MM.1S (cell line): ENCODE measurements around the gene FMN2.

Experiments used
- DNase-seq: peaks from one replicate; pipeline ENCODE4 v3.0.0-alpha.2; 2015
- H2AFZ ChIP-seq: fragments of 300-600 bp; sonication (generic); 2 replicates; pipeline ENCODE4 v1.6.0; 2016; ENCODE audit warnings: antibody characterized with exemption, low read length
- H3F3A ChIP-seq: fragments of 300-600 bp; sonication (generic); 2 replicates; pipeline ENCODE4 v1.6.1; 2016; ENCODE audit warnings: mild to moderate bottlenecking, antibody characterized with exemption, low read length, moderate library complexity, mixed read lengths; ENCODE audit not compliant: insufficient read depth
- H3K27ac ChIP-seq: fragments of 300-600 bp; sonication (generic); 2 replicates; pipeline ENCODE4 v1.5.1; 2016; ENCODE audit warnings: mild to moderate bottlenecking, low read length
- H3K27me3 ChIP-seq: fragments of 300-600 bp; sonication (generic); replicated peaks from 2 replicates; pipeline ENCODE4 v1.6.0; 2016; ENCODE audit warnings: low read length; ENCODE audit not compliant: insufficient read depth
- H3K36me3 ChIP-seq: fragments of 300-600 bp; sonication (generic); replicated peaks from 2 replicates; pipeline ENCODE4 v1.6.1; 2016; ENCODE audit warnings: mild to moderate bottlenecking, low read length, mixed read lengths; ENCODE audit not compliant: insufficient read depth
- H3K4me1 ChIP-seq: fragments of 300-600 bp; sonication (generic); 2 replicates; pipeline ENCODE4 v1.6.1; 2016; ENCODE audit warnings: low read length, mixed read lengths
- H3K4me2 ChIP-seq: fragments of 300-600 bp; sonication (generic); 2 replicates; pipeline ENCODE4 v1.6.0; 2016; ENCODE audit warnings: low read depth, low read length
- H3K4me3 ChIP-seq: fragments of 300-600 bp; sonication (generic); 2 replicates; pipeline ENCODE4 v1.5.1; 2016; ENCODE audit warnings: low read length, mixed read lengths
- H3K79me2 ChIP-seq: fragments of 300-600 bp; sonication (generic); 2 replicates; pipeline ENCODE4 v1.6.1; 2016; ENCODE audit warnings: mixed run types, low read length, mixed read lengths
- H3K9ac ChIP-seq: fragments of 300-600 bp; sonication (generic); 2 replicates; pipeline ENCODE4 v1.6.1; 2016; ENCODE audit warnings: low read length, mixed read lengths
- H3K9me2 ChIP-seq: fragments of 300-600 bp; sonication (generic); replicated peaks from 2 replicates; pipeline ENCODE4 v1.6.1; 2016; ENCODE audit warnings: mild to moderate bottlenecking, low read length, mixed read lengths; ENCODE audit not compliant: insufficient read depth
- H3K9me3 ChIP-seq: fragments of 300-600 bp; sonication (generic); replicated peaks from 2 replicates; pipeline ENCODE4 v1.6.1; 2016; ENCODE audit warnings: mild to moderate bottlenecking, low read length, mixed read lengths; ENCODE audit not compliant: insufficient read depth
- H4K20me1 ChIP-seq: fragments of 300-600 bp; sonication (generic); 2 replicates; pipeline ENCODE4 v1.6.1; 2016; ENCODE audit warnings: mild to moderate bottlenecking, low read length, moderate library complexity, mixed read lengths; ENCODE audit not compliant: insufficient read depth
- CTCF ChIP-seq: fragments of 300-600 bp; sonication (generic); IDR thresholded peaks from 2 replicates; pipeline ENCODE4 v1.5.1; 2016; ENCODE audit warnings: antibody characterized with exemption, low read length, mixed read lengths
- EZH2 ChIP-seq: fragments of 300-600 bp; sonication (generic); optimal IDR thresholded peaks from 2 replicates; pipeline ENCODE3; 2017; ENCODE audit warnings: low read depth, mild to moderate bottlenecking, antibody characterized with exemption, low read length, mixed read lengths
- EZH2phosphoT487 ChIP-seq: fragments of 300-600 bp; sonication (generic); IDR thresholded peaks from 2 replicates; pipeline ENCODE4 v1.6.1; 2018; ENCODE audit warnings: antibody characterized with exemption, low read length

The FMN2 gene

GRCh38 chr1:240192851-240193250, 101.2 kb downstream of the FMN2 start:
- no peak overlapping the region for H3K4me2 ChIP-seq
- H3K9me3 ChIP-seq: no peaks in the 10 kb centered on the region
- H2AFZ ChIP-seq: no peak overlapping the region
- no peaks in the 10 kb centered on the region for H3K4me1 ChIP-seq
- H3F3A ChIP-seq: no peaks in the 10 kb centered on the region
- H3K27ac ChIP-seq: no peak overlapping the region
- H3K27me3 ChIP-seq: no peaks in the 10 kb centered on the region
- H3K4me3 ChIP-seq: no peak overlapping the region
- H3K79me2 ChIP-seq: no peaks in the 10 kb centered on the region
- TF ChIP-seq EZH2 (no peak), CTCF (no peak), EZH2phosphoT487 (no peak)
- no peak for DNase-seq
- no peaks in the 10 kb centered on the region for H3K36me3 ChIP-seq
- H4K20me1 ChIP-seq: no peaks in the 10 kb centered on the region
- H3K9ac ChIP-seq: no peak overlapping the region
- no peaks in the 10 kb centered on the region for H3K9me2 ChIP-seq

GRCh38 chr1:240193679-240194078, 102.0 kb downstream of the FMN2 start:
- Histone ChIP-seq H3K27me3 (no peaks in the 10 kb centered on the region), H3K4me3 (no peak overlapping the region), H3K27ac (no peak overlapping the region), H3K36me3 (no peaks in the 10 kb centered on the region), H3K9me2 (no peaks in the 10 kb centered on the region), H3K4me1 (no peaks in the 10 kb centered on the region), H3K9me3 (no peaks in the 10 kb centered on the region), H3F3A (no peaks in the 10 kb centered on the region), H4K20me1 (no peaks in the 10 kb centered on the region), H3K79me2 (no peaks in the 10 kb centered on the region), H3K4me2 (no peak overlapping the region), H2AFZ (no peak overlapping the region), H3K9ac (no peak overlapping the region)
- no peak for DNase-seq
- no peak for TF ChIP-seq EZH2
- no peak for TF ChIP-seq EZH2phosphoT487
- no peak for TF ChIP-seq CTCF

- H3K4me2 ChIP-seq: no peak overlapping the region
- DNase-seq: no peak
Measured at GRCh38 chr1:240194120-240194519, 102.4 kb downstream of the FMN2 start.

More at GRCh38 chr1:240194120-240194519, 102.4 kb downstream of the FMN2 start:
- Histone ChIP-seq H3K4me3 (no peak overlapping the region), H3K27ac (no peak overlapping the region), H2AFZ (no peak overlapping the region), H3K4me1 (no peaks in the 10 kb centered on the region), H3K36me3 (no peaks in the 10 kb centered on the region), H3K9me2 (no peaks in the 10 kb centered on the region), H3K9ac (no peak overlapping the region), H3K27me3 (no peaks in the 10 kb centered on the region), H3F3A (no peaks in the 10 kb centered on the region), H3K79me2 (no peaks in the 10 kb centered on the region), H4K20me1 (no peaks in the 10 kb centered on the region), H3K9me3 (no peaks in the 10 kb centered on the region)
- no peak for TF ChIP-seq EZH2phosphoT487
- TF ChIP-seq CTCF: no peak
- no peak for TF ChIP-seq EZH2
